HS-27A (cell line): ENCODE data around the gene CCSAP.

ENCODE experiments used
- DNase-seq: peaks from one replicate; pipeline ENCODE4 v3.0.0-alpha.2; 2012; ENCODE audit warnings: low read depth, missing footprints

Gene CCSAP

DNA sequence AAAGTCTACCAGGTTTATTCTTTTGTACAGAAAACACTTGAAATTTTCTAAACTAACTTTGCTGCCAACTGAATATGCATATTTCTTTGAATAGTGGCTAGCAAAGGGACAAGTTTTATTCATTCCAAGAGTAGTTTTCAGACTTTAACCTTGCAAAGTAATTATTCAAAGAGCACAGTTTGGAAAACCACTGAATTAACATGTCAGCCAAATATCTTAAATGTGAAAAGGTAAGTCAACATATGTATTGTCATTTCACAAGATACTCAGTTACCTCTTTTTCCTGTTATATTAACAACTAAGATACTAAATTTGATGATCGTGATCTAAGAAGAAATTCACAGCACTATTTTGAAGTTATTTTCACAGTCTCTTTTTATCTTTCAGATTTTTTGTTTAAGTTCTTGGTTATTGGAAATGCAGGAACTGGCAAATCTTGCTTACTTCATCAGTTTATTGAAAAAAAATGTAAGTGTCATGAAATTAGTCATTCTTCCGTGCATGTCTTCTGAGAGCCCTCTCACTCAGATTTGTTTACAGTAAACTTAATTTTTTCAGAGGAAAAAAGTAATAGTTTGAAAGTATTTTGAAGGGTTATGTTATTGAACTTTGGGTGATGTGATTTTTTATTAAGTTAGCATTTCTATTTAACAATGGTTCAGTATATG is 56.6 kb downstream of the CCSAP start:
- DNase-seq = no peak

DNA sequence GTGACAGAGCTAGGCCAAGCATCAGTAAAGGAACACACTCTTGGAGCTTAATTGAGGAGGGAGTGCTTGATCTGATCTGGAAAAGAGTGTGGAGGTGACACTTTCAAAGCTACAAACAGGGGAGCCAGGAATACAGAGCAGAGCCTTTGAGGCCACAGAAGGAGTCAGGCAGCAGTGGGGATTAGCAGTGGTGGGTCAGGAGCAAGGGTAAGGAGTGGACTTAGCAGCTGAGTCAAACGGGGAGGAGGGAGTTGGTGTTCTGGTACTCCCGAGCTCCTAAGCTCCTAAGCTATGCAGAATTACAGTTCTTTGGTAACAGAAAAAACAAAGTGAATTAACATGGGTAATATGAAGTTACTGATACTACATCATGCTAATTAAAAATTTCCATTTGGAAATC is 57.4 kb downstream of the CCSAP start:
- DNase-seq = no peak

DNA sequence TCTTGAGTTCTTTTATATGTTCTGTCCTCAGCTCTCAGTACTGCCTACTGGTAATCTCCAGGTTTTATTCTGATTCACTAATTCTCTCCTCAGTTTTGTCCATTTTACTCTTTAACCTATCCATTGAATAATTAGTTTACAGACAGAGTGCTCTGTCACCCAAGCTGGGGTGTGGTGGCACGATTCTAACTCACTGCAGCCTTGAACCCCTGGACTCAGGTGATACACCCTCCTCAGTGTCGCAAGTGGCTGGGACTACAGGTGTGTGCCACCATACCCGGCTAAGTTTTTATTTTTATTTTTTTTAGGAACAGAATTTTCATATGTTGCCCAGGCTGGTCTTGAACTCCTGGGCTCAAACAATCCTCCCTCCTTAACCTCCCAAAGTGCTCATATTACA is 58.0 kb downstream of the CCSAP start:
- no peak for DNase-seq

DNA sequence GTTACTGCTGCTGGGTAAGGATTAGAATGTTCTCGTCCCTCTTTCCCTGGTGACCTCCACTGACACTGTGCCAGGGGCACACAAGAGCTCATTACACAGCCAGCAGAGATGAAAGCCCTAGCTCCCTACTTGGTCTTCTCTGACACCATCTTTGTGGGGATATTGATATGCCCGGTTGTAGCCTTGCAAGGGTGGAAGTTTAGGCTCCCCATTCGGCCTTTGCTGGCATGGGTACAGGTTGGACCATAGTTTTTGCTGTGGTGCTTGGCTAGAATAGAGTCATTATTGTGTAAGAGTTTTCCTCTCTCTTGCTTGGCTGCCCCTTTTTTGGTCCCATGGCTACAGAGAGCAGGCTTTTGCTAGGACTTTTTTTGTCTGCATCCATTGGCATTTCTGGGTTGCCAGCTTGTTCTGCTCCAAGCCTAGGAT is 59.6 kb downstream of the CCSAP start:
- no peak for DNase-seq

DNA sequence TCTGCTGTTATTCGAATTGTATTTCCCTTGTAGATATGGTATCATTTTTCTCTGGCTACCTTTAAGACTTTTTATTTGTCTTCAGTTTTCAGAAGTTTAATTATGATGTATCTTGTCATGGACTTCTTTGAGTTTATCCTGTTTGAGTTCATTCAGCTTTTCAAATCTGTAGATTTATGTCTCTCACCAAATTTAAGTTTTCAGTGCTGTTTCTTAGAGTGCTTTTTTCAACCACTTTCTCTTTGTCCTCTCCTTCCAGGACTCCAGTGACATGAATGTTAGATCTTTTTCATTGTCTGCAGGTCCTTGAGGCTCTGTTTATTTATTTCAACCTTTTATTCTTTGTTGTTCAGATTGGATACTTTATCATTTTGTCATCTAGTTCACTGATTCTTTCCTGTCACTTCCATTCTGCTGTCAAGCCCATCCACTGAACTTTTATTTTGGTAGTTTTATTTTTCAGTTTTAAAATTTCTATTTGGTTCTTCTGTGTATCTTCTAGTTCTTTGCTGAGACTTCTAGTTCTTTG is 60.5 kb downstream of the CCSAP start:
- no peak for DNase-seq

DNA sequence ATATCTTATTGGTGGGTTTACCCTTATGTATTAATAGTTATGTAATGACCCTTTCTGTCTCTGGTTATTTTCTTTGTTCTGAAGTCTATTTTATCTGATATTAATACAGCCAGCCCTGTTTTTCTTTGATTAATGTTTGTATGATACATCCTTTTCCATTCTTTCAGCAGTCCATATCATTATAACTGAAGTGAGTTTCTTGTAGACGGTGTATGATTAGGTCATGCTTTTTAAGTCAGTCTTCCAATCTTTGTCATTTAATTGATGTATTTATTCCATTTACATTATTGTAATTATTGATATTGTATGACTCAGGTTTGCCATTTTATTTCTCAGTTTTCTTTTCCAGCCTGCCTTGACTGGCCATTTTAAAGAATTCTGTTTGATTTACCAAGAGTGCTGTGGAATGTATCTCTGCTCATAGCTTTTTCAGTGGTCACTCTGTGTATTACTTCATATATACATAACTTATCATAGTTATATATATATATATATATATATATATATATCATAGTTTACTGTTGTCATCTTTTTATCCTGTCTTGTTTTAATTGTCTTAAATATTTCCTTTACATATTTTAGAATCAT is 61.4 kb downstream of the CCSAP start:
- no peak for DNase-seq

DNA sequence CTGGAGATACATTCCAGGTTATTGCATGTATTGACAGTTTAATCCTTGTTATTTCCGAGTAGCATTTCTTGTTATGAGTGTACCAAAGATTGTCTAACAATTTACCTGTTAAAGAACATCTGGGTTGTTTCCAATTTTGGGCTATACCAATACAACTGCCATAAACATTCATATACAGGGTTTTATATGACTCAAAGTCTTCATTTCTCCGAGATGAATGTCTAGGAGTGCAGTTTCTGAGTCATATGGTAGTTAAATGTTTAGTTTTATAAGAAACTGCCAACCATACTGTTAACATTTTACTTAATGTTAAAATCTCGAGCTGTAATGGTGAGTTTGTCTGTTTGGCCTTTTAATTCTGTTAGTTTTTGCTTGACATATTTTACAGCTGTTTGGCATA is 61.9 kb downstream of the CCSAP start:
- DNase-seq = no peak

DNA sequence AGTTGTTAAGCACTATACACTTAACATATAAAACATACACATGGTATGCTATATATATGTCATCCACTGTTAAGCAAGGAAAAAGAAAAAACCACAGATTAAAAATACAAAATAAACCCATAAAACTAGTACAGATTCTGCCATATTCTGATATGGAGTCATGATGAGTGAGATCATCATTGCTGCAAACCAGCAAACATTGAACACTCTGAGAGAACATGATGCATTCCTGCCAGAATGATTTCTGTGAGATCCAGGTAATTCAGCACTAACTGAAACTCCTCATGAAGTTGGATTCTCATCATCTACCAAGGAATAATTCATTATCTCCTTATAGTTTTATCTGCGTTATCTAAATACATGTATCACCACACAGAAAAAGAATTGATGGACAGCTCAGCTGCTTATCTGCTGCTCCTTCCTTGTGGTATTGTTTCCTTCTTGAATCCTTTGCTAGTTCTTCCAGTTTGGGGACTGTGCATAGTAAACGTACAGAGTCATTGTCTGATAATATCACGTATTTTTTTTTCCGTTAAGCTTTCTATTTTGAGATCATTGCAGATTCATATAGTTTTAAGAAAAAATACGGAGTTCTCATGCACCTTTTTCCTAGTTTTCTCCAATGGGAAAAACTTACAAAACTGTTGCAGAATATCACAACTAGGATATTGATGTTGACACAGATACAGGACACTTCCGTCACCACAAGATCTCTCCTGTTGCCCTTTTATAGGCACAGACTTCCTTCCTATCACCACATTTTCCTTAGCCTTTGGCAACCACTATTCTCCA is 62.6 kb downstream of the CCSAP start:
- no peak for DNase-seq

DNA sequence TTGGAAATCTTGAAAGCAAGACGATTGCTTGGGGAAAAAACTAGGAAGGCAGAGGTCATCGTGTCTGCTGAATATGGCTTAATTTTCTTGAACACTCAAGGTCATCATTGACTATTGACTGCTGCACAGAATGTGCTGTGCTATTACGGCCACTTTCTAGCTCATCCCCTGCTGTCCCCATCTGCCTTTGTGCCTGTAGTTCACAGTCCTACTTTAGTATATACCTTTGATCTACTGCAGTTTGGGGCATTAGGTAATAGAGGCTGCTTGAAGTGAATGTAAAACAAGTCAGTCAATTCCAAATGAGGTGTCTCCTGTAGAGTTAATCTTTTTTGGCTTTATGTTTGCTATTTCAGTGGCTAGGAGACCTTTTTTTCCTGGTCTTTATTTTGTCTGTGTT is 63.6 kb downstream of the CCSAP start:
- DNase-seq = no peak

DNA sequence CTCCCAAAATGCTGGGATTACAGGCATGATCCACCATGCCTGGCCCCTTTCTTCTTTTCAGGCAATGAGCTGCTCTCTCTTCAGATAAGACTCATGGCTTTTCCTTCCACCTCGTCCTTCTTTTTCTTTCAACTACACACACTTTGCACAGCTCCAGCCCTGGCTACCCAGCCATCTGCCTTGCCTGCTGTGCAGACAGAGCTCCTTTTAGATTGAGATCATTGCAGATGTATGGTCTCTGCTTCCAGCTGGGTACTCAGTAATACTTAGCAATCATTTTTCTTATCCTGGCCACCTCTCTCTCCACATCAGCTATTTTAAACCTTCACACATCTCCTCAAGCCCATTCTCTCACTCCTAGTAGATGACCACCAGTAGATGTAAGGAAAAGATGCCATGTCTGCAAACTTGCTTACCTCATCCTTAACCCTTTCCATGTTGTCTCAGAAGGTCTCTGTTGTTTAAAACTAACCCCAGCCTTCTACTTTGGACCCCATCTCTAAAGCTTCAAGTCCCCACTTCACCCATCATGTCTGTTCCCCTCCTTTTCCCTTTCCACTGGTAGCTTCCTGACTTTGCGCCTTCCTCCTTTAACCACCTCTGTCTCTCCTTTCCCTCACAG is 64.6 kb downstream of the CCSAP start:
- no peak for DNase-seq

DNA sequence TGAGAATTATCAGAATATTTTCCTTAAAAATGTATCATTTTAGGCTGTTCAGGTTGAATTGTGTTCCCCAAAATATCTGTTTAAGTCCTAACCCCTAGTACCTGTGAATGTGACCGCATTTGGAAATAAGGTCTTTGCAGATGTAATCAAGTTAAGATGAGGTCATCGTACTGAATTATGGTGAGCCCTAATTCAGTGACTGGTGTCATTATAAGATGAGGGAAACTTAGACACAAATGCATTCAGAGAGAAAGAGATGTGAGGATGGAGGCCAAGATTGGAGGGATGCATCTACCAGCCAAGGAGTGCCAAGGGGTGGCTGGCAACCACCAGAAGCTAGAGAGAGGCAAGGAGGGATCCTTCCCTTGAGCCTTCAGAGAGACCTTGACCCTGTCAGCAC is 67.8 kb downstream of the CCSAP start:
- DNase-seq = no peak

DNA sequence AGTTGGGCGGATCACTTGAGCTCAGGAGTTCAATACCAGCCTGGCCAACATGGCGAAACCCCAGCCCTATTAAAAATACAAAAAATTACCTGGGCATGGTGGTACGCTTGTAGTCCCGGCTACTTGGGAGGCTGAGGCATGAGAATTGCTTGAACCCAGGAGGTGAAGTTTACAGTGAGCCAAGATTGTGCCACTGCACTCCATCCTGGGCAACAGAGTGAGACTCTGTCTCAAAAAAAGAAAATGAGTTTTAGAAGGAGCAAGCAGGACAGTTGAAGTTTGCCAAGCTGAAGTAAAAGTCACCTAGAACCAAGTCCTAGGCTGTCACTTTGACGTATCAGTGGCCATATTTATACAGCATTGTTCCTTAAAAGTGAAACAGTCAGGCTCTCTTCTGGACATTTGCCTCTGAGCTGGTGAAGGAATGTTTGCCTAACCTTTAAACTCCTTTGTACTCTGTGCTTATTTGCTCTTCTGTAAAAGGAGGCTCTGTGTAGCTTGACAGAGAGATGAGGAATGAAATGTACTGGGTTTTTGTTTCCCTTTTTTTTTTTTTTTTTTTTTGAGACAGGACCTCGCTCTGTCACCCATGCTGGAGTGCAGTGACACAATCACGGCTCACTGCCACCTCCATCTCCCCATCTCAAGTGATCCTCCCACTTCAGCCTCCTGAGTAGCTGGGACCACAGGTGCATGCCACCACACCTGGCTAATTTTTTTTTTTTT is 69.2 kb downstream of the CCSAP start:
- no peak for DNase-seq

DNA sequence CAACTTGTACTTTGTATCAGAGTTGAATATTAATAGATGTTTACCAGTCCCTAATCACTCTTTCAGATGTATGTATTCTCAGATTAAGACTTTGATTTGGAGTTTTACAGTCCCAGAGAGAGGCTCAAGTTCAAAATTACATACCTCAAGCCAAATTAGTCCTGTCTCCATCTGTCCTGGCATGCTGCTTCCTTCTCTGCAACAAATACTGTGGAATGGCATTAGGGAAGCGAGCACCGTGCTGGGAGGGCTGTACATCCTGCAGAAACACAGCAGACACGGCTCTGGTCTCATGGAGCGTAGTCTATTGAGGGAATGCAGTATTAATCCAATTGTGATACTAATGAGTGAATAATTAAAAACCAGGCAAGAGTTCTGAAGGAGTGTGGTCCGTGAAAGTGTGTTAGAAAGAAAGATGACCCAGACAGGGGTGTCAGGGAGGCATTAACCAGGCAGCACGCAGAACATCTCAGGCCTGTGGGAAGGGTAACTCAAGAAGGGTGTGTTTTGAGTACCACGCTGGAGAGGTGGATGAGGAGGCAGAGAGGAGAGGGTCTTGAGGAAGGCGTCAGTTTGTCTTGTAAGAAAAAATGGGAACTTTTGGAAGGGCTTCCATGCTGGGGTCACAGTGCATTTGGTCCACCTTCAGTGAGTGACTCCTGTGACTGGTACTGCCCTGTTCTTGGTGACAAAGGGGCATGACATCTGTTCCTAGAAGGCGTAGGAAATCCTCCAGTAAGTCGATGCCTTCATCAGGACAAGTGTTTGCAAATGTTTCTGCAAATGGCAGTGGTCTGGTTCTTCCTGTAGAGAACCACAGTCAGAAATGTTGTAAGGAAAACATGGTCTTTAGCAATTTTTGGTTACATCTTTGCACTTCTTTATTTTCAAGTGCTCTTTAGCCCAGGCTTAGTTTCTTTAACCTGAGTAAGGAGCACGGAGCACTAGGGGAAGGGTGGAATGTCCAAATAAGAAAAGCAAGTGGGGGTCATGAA is 70.4 kb downstream of the CCSAP start:
- no peak for DNase-seq

DNA sequence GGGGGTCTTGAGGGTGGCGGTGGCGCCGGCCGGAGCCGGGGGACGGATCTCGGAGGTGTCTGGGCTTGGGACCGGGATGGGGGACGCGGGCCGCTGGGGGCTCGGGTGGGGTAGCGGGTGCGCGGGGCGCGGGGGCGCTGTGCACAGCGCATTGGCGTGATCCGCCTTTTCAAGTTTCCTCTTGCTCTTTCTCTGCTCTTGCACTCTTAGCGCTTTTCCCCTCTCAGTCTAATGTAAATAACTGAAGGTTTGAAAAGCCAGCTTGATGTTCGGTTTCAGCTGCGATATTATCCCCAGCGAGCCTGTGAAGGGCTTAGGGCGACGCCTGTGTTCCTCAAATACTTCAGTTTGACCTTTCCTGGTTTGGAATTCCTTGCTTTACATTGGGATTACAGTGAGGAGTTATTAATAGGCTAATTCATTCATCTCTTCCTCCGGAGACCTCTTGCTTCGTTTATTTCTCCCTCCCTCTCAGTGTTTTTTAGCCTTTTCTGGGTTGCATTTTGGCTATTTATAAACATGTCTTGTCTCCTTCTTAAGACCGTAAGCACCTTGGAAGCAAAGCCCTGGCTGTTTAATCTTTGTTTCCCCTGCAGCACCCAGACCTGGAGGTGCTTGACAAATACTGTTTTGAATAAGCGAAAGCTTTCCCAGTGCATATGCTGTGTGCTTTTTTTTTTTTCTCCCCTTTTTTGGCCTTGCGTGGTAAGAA is 71.2 kb downstream of the CCSAP start:
- DNase-seq = no peak
